HG03521 (cell line): ENCODE data around the gene WNT7A.

Source experiments
- ATAC-seq: cut with Tn5 transposase; IDR thresholded peaks from one replicate; pipeline ENCODE4 v1.9.1; 2021; ENCODE audit warnings: mild to moderate bottlenecking, moderate library complexity; ENCODE audit not compliant: unreplicated experiment

The WNT7A gene

GRCh38 chr3:13849018-13849417 lies 30.9 kb downstream of the WNT7A start:
- ATAC-seq = no peak

- no peak for ATAC-seq
Observed at GRCh38 chr3:13846716-13847570, 32.9 kb downstream of the WNT7A start.

- no peak for ATAC-seq
Observed at GRCh38 chr3:13846238-13846637, 33.6 kb downstream of the WNT7A start.

DNA sequence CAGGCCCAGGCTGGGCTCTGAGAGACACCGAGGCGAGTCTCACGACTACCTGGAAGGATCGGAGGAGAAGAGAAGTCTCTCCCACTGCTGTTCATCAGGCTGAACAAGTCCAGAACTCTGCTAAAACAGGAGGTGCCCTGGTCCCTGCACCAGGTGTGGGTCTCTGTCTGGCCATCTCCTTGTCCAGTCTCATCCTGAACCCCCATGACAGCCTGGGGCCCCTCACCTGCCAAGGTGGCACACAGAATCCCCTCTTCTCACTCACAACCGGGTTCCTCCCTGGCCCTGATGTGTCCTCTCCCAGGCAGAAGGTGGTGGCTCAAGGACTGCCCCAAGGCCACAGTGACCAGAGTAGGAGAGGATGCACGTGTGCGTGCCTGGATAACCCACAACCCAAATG lies 34.1 kb downstream of the WNT7A start:
- no peak for ATAC-seq

DNA sequence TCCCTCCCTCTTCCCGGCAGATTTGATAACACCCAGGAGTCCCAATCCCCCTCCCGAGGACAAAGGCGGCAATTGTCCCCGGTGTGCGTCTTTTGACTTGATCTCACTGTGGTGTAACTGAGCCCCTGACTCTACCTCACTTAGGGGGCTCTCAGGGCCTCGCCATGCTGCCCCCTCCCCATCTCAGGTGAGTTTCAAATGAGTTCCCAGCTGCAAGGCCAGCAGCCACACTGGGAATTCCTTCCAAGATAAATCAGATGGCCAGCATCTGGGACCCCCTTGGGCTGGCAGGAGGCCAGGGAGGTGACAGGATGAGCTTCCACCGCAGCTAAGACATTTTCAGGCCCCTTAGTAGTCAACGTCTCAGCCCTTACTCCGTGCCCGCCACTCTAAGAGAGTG lies 35.0 kb downstream of the WNT7A start:
- ATAC-seq = no peak

DNA sequence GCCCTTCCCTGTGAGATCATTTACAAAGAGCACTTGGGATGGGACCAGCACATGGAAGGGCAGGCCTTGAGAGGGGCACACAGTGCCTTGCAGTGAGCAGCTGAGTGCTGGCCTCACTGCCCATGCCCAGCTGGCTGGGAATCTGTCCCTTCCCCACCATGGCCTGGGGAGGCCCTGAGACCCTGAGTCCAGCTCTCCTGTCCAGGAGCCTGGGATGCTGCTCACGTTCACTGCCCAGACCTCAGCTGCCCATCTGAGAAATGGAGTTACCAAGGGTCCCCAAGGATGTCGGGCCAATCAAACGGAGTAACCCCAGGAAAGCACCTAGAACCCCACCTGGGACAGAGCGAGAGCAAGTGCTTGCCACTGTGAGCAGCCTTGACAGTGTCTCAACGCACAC lies 35.6 kb downstream of the WNT7A start:
- no peak for ATAC-seq

DNA sequence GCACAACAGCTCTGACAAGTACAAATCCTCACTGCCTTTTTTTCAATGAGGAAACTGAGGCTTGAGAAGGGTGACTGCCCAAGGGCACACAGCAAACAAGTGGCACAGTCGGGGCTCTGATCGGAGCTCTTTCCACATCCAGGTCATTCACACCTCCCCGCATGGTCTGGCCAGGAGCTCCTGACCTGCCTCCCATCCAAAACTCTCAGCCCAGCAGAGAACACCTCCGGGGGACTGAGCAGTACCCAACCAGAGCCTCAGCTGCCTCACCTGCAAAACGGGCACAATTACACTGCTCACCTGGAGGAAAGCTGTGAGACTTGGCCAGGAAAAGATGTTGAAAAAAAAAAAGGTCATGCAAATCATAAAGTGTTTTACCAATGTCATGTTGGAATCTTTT lies 36.5 kb downstream of the WNT7A start:
- no peak for ATAC-seq

- ATAC-seq = no peak
Observed at GRCh38 chr3:13842226-13842625, 37.6 kb downstream of the WNT7A start.

DNA sequence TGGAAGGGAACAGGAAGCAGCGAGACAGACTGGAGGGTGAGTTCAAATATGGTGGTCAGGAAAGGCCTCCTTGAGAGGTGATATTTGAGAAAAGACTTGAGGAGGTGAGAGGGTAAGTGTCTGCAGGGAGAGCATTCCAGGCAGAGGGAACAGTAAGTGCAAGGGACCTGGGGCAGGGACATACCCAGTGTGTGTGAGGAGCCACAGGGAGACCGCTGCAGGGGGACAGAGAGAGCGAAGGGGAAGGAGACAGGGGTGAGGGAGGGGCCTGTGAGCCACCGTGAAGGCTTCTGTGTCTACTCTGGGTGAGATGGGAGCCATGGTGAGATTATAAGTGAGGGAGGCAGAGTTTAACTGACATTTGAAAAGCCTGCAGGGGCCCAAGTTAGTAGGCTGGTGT lies 38.0 kb downstream of the WNT7A start:
- ATAC-seq = no peak

DNA sequence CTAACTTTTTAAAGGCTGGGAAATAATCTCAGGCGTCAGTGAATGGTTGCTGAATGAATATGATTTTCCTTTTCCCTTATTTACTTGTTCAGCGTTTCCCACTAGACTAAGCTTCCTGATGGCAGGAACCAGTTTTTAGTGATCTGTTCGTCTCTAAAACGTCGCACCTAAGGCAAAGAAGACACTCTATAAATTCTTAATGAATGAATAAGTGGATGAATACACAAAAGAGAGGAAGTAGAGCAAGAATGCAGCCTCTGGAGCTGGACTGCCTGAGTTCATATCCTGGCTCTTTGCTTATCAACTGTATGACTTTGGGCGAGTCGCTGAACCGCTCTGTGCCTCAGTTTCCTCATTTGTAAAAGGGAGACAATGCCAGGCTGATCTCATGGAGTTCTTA lies 38.7 kb downstream of the WNT7A start:
- ATAC-seq = no peak

- no peak for ATAC-seq
Observed at GRCh38 chr3:13840456-13840855, 39.4 kb downstream of the WNT7A start.

DNA sequence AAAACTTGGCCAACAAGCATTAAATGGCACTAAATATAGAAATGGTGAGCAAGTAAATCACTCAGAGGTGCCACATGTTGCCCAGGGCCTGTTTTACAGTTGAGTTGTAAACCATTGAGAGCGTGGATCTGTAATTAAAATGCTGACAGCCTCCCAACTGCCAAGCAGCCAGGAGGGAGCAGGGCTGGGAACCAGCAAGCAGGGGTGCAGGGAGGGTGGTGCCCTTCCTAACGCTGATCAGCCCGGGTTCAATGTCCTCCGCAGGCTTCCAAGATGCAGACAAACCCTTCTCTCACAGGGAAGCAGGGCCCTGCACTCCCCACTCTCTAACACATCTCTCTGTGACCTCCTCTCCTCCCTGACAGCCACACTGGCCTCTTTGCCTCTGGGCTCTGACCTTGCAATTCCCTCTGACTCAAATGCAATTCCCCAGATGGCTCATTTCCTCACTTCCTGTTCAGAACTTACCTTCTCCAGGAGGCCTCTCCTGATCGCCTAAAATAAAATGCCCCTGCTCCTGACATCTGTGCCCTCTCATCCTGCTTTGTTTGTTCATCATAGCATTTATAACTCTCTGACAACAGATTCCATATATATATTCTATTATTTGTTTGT lies 40.0 kb downstream of the WNT7A start:
- no peak for ATAC-seq

DNA sequence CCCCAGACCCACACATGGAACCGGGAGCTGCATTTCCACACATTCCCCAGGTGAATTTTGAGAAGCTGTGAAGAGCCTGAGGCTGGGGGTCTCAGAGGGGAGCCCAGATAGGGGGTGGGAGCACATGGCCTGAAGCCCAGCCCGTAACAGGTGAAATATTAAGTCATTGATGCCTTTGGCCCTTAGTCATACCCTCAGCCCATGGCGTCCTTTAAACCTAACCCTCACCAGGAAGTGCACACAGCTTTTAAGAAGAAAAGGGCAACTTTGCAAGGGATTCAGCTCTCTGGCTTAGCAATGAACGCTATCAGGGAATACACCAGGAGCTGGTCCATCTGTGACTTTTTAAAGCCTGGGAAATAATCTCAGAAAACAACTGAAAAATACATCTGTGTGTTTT lies 40.6 kb downstream of the WNT7A start:
- ATAC-seq = no peak

GRCh38 chr3:13838421-13838820 lies 41.5 kb downstream of the WNT7A start:
- ATAC-seq = no peak

DNA sequence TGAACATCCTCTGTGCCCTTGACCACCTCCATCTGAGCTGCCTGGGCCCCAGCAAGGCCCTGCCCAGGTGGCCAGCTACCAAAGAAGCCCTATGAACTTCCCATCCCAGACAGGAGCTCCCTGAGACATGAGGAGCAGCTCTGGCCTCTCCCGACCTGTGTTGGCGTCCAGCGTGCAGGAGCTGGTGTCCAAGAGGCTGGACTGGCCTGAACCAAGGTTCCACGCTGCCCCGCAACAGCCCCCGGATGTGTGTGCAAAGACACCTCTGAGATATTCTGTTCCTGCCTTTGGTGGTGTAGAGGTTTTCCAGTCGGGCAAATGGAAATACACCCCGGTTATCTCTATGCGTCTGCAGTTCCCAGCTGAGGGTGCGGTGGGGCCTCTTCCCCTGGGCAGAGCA lies 42.1 kb downstream of the WNT7A start:
- no peak for ATAC-seq

DNA sequence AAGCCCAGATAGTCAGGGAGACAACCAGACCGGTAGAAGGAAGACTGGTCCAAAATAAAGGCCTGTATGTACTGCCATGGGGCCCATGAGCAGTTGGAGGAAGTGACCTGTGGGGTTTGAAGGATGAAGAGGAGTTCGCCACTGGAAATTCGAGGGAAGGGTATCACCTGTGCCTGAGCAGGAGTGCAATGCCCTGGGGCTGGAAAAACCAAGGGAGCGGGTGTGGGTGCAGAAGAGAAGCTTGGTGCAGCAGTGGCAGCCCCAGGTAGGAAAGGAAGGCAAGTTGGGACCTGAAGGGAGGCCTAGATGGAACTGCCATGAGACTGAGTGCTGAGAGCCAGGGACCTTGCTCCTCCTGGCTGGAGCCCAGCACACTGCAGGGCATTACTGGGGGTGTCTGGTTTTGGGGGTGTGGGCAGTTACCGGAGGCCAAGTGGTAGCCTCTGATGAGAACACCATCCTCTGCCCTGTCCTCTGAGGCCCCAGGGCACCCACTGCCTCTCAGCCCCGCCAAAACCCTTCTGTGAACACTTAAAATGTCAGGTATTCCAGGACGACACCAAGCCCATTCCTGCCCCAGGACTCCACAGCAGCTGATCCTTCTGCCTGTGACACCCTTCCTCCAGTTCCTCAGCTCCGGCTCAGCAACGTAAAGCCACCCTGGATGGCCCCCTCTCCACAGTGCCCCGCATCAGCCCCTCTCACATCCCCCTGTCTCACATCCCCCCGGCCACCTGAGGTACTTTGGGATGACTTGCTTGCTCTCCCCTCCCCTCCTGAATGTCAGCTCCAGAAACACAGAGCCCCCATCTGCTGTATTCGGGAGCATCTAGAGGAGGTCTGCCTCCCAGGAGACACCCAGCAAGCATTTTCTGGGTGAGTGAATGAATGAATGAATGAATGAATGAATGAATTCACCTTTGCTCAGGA lies 42.9 kb downstream of the WNT7A start:
- ATAC-seq = no peak

GRCh38 chr3:13835246-13835645 lies 44.6 kb downstream of the WNT7A start:
- no peak for ATAC-seq

- ATAC-seq = no peak
Observed at GRCh38 chr3:13834258-13835035, 45.4 kb downstream of the WNT7A start.

- ATAC-seq = no peak
Observed at GRCh38 chr3:13833506-13834257, 46.2 kb downstream of the WNT7A start.

DNA sequence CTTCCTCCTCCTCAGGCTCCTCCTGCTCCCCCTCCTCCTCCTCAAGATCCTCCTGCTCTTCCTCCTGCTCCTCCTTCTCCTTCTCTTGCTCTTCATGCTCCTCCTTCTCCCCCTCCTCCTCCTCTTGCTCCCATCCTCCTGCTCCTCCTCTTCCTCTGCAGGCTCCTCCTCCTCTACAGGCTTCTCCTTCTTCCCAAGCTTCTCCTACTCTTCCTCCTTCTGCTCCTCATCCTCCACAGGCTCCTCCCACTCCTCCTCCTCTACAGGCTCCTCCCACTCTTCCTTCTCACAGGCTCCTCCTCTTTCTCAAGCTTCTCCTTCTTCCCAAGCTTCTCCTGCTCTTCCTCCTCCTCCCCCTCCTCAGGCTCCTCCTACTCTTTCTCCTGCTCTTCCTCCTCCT lies 47.7 kb downstream of the WNT7A start:
- ATAC-seq = no peak
